ENCODE results near the gene SOBP. TPM values are rescaled to one million over a fixed set of nuclear protein-coding genes. Genes with fewer than 3 reads are reported as not detected.

The SOBP gene
- total and polyA plus RNA-seq, 2 donors (not counting 1 experiment from before 2014, with no cell fraction given): 2.7 to 6.3 TPM

DNA sequence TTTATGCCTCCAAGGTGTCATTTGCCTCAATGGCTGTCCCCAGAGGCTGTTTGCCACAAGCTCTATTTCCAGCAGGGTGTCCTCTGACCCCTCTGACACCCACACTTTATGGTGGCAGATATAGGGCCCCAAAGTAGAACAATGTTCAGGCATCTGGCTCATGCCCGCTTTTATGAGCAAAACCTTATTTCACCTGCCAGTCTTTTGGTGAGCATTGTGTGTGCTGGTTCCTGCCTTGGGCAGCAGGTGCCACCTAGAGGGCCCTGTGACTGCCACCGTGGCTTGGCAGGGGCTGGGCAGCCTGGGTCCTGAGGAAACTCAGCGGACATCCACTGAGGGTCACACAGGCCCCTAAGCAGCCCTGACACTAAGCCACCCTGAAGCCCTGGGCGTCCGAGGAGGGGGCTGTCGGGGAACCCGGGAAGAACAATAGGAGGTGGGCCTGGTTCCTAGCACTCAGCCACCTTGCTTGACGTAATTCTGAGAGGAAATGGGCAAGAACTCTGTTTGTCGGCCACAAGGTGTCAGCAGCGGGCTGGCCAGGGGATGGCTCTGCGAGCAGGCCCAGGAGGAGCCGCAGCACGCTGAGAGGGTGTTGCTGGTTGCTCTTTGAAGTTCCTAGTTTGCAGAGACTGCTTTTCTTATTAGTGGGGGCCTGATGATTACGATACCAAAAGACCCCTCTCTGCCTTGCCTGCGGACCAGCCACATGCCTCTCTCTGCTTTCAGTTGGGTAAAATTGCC lies 185.2 kb downstream of the SOBP start:
- H3K27ac ChIP-seq (ENCODE audit: insufficient read depth, low read length): no peak overlapping the region
- no peak overlapping the region for H3K4me2 ChIP-seq (ENCODE audit: extremely low read depth, insufficient read depth, low read length)
- no peak overlapping the region for H3K4me3 ChIP-seq (replicated peaks in 1 of 4; ENCODE audit: control extremely low read depth in 1 of 4, insufficient read depth in 1 of 4, low read depth in 3 of 4, low read length in 4 of 4)
- H3K79me2 ChIP-seq (ENCODE audit: control insufficient read depth, insufficient read depth, low read length): no peaks in the 10 kb centered on the region
- H3K27me3 ChIP-seq (ENCODE audit: control insufficient read depth, insufficient read depth, low read length): no peaks in the 10 kb centered on the region
- TF ChIP-seq, protein P1, sequence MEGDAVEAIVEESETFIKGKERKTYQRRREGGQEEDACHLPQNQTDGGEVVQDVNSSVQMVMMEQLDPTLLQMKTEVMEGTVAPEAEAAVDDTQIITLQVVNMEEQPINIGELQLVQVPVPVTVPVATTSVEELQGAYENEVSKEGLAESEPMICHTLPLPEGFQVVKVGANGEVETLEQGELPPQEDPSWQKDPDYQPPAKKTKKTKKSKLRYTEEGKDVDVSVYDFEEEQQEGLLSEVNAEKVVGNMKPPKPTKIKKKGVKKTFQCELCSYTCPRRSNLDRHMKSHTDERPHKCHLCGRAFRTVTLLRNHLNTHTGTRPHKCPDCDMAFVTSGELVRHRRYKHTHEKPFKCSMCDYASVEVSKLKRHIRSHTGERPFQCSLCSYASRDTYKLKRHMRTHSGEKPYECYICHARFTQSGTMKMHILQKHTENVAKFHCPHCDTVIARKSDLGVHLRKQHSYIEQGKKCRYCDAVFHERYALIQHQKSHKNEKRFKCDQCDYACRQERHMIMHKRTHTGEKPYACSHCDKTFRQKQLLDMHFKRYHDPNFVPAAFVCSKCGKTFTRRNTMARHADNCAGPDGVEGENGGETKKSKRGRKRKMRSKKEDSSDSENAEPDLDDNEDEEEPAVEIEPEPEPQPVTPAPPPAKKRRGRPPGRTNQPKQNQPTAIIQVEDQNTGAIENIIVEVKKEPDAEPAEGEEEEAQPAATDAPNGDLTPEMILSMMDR (conservative IDR thresholded peaks at IDR 0.05 in 1 of 2, IDR thresholded peaks at IDR 0.05 in 1 of 2; ENCODE audit: low read depth in 1 of 2, low read length in 2 of 2): peak; percentile 90 to 91
- no peak for TF ChIP-seq EZH2 (IDR thresholded peaks at IDR 0.05; ENCODE audit: low read length, missing control alignments)
- H3K4me1 ChIP-seq (ENCODE audit: control insufficient read depth, extremely low read depth, insufficient read depth, low read length): peaks cover 7% of the 10 kb centered on the region
- H2AFZ ChIP-seq (ENCODE audit: low read length): no peak overlapping the region
- H4K20me1 ChIP-seq (ENCODE audit: control insufficient read depth, extremely low read depth, insufficient read depth, low read length): no peaks in the 10 kb centered on the region
- H3K9me3 ChIP-seq (ENCODE audit: control insufficient read depth, insufficient read depth, low read depth, low read length): no peaks in the 10 kb centered on the region
- DNase-seq (ENCODE audit: low read depth in 2 of 2): peak; percentile 77 to 86
- no peak overlapping the region for H3K9ac ChIP-seq (ENCODE audit: insufficient read depth, low read length)
- no peaks in the 10 kb centered on the region for H3K36me3 ChIP-seq (ENCODE audit: control insufficient read depth, insufficient read depth, low read length)

GRCh38 chr6:107676042-107676441 lies 186.1 kb downstream of the SOBP start:
- Histone ChIP-seq H3K79me2 (ENCODE audit: control insufficient read depth, insufficient read depth, low read length) (no peaks in the 10 kb centered on the region), H3K27me3 (ENCODE audit: control insufficient read depth, insufficient read depth, low read length) (no peaks in the 10 kb centered on the region), H3K27ac (ENCODE audit: insufficient read depth, low read length) (no peak overlapping the region), H4K20me1 (ENCODE audit: control insufficient read depth, extremely low read depth, insufficient read depth, low read length) (no peaks in the 10 kb centered on the region), H3K9ac (ENCODE audit: insufficient read depth, low read length) (no peak overlapping the region), H3K4me1 (ENCODE audit: control insufficient read depth, extremely low read depth, insufficient read depth, low read length) (peaks cover 3% of the 10 kb centered on the region), H3K4me3 (replicated peaks in 1 of 4; ENCODE audit: control extremely low read depth in 1 of 4, insufficient read depth in 1 of 4, low read depth in 3 of 4, low read length in 4 of 4) (no peak overlapping the region), H3K9me3 (ENCODE audit: control insufficient read depth, insufficient read depth, low read depth, low read length) (no peaks in the 10 kb centered on the region), H3K36me3 (ENCODE audit: control insufficient read depth, insufficient read depth, low read length) (no peaks in the 10 kb centered on the region), H2AFZ (ENCODE audit: low read length) (no peak overlapping the region), H3K4me2 (ENCODE audit: extremely low read depth, insufficient read depth, low read length) (no peak overlapping the region)
- no peak for TF ChIP-seq EZH2 (IDR thresholded peaks at IDR 0.05; ENCODE audit: low read length, missing control alignments)
- DNase-seq (ENCODE audit: low read depth in 2 of 2): no peak

DNA sequence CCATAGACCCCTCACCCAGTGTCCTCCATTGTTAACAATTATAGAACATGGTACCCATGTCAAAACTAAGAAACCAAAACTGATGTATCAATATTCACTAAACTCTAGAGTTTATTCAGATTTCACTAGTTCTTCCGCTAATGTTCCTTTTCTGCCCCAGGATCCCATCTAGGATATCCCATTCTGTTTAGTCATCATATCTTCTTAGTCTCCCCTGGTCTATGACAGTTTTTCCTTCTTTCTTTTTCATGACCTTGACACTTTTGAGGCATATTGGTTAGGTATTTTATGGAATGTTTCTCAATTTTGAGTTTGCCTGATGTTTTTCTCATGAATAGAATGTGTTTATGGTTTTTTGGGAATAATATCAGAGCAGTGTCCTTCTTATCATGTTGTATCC lies 187.5 kb downstream of the SOBP start:
- Histone ChIP-seq H3K9ac (ENCODE audit: insufficient read depth, low read length) (no peak overlapping the region), H3K4me2 (ENCODE audit: extremely low read depth, insufficient read depth, low read length) (no peak overlapping the region), H3K79me2 (ENCODE audit: control insufficient read depth, insufficient read depth, low read length) (no peaks in the 10 kb centered on the region), H2AFZ (ENCODE audit: low read length) (no peak overlapping the region), H3K4me3 (replicated peaks in 1 of 4; ENCODE audit: control extremely low read depth in 1 of 4, insufficient read depth in 1 of 4, low read depth in 3 of 4, low read length in 4 of 4) (no peak overlapping the region), H3K27me3 (ENCODE audit: control insufficient read depth, insufficient read depth, low read length) (no peaks in the 10 kb centered on the region), H3K9me3 (ENCODE audit: control insufficient read depth, insufficient read depth, low read depth, low read length) (no peaks in the 10 kb centered on the region), H3K36me3 (ENCODE audit: control insufficient read depth, insufficient read depth, low read length) (no peaks in the 10 kb centered on the region), H3K27ac (ENCODE audit: insufficient read depth, low read length) (no peak overlapping the region), H4K20me1 (ENCODE audit: control insufficient read depth, extremely low read depth, insufficient read depth, low read length) (no peaks in the 10 kb centered on the region), H3K4me1 (ENCODE audit: control insufficient read depth, extremely low read depth, insufficient read depth, low read length) (no peaks in the 10 kb centered on the region)
- no peak for TF ChIP-seq EZH2 (IDR thresholded peaks at IDR 0.05; ENCODE audit: low read length, missing control alignments)
- TF ChIP-seq, protein P1 (conservative IDR thresholded peaks at IDR 0.05 in 1 of 2, IDR thresholded peaks at IDR 0.05 in 1 of 2; ENCODE audit: low read depth in 1 of 2, low read length in 2 of 2): no peak
- no peak for DNase-seq (ENCODE audit: low read depth in 2 of 2)
